ENCODE results near the gene OTOS. TPM values are rescaled to one million over a fixed set of nuclear protein-coding genes. Genes with fewer than 3 reads are reported as not detected.
A peak's percentile ranks its signal among the peaks of the same experiment; 100 is the strongest.

Gene OTOS
- total RNA-seq, 2 donors from 2014 or later = not detected

DNA sequence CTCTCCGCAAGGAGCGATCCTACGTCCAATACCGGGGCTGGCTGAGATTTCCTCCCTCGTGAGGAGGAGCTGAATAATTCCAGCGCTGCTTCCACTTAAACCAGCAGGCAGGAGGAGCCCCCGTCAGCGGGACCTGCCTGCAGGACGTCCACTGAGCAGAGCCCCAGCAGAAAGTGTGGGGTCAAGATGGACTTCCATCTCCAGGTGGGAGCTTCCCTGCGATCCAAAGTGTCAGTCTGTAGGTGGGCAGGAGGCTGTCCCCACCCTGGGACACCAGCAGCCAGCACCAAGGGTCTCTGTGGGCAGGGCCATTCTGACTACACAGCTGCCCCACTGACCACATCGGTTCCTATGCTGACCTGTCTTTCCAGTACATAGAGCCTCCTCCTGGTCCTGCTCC lies 462 bp upstream of the OTOS start:
- ATAC-seq (no peak), DNase-seq (peak in 1 of 2 donors; percentile 2)
- intact Hi-C loops (cut with DNase I, micrococcal nuclease) = loop anchor here in 1 of 2 donors (5.0 kb wide), 1 partner anchor 84 kb away; no protein-coding TSS in a partner anchor

GRCh38 chr2:240139666-240140393 lies 628 bp downstream of the OTOS start:
- ATAC-seq = no peak
- peak in 1 of 2 donors; percentile 11 for DNase-seq

GRCh38 chr2:240139011-240139441 lies 1.4 kb downstream of the OTOS start:
- intact Hi-C loops (cut with DNase I, micrococcal nuclease) = no loop called here
- DNase-seq = no peak
- no peak for ATAC-seq

More at GRCh38 chr2:240139666-240140393, 628 bp downstream of the OTOS start:
- intact Hi-C loops (cut with DNase I, micrococcal nuclease) = loop anchor here in 1 of 2 donors (5.0 kb wide), 1 partner anchor 83 kb away; no protein-coding TSS in a partner anchor

DNA sequence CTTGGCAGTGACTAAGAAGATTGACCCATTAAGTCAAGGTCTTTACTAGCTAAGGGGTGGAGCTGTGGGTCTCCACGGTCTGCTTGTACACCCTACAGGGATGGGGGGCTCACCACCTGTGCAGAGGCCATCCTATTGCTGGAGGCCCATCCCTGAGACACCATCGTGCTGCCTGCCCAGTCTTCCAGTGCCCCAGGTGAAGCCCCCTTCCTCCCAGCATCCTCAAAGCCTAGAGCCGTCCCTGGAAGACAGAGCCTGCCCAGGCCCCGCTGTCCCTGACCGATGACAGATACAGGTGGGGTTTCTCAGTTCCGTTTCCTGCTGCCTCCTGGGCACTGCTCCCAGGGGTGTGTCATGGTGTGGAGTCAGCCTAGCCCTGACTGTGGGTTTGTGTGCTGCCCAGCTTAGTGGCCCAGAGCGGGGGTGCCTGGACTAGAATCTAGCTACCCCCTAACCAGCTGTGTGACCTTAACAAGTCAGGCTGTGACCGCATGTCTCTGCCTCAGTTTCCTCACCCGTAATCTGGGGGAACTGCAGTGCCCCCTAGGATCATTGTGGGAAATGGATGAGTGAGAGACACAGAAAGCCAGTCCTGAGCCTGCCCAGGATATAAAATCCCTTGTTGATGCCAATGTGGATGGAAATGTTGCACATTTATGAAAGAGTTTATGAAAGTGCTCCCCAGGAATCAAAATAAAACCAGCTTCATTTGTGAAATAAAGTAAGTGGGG lies 2.0 kb downstream of the OTOS start:
- DNase-seq (peak in 1 of 2 donors; percentile 23), ATAC-seq (peak; percentile 27)
- intact Hi-C loops (cut with DNase I, micrococcal nuclease) = no loop called here

- DNase-seq (no peak), ATAC-seq (no peak)
- intact Hi-C loops (cut with DNase I, micrococcal nuclease) = no loop called here
Observed at GRCh38 chr2:240137596-240138253, 2.7 kb downstream of the OTOS start.

DNA sequence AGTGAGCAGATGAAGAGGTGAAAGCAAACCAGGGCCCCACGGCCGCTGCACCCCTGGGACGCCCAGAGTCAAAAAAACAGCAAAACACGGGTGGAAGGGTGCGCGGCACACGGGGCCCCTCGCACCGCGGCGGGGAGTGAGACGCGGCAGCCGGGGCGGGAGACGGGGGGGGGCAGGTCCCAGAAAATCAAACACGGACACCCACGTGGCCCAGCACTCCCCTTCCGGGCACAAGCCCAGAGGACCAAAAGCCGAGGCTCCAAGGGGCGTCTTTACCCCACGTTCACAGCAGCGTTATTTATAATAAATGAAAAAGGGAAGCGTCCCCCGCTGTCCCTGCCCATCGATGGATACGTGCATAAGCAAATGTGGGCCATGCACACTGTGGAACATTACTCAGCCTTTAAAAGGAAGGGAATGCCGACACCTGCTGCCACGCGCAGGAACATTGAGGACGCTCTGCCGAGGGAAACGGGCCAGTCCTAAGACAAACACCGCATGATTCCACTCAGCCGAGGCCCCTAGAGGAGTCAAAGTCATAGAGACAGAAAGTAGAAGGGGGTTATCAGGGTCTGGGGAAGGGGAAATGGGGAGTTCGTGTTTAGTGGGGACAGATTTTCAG lies 3.7 kb downstream of the OTOS start:
- ATAC-seq (peak; percentile 45), DNase-seq (no peak)
- intact Hi-C loops (cut with DNase I, micrococcal nuclease) = no loop called here

DNA sequence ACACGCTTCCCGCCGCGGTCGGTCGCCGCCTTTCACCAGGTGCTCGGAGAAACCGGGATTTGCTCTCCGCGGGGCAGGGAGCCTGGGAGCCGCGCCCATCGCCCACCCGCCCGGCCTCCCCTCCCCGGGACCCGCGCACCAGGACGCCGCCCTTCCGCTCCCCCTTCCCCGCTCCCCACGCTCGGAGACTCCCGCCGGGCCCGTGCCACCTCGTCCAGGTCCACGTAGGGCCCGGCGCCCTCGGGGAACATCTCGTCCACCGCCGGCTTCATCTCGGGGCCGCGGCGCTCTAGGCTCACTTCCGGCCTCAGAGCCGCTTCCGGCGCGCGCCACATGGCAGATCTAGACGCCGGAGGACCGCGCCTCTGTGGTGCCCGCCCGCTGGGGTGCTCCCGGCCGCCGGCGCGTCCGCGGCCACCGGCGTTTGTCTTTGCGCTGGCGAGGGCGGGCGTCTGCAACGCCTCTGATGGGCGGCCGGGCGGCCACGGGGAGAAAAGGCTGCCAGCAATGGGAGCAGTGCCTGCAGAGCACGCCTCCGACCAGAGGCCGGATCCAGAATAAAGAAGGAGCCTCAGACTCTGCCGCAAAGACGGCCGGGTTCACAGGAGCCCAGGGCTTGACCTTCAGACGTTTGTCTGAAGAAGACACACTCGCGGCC lies 4.3 kb downstream of the OTOS start, which contains the start of gene COPS9:
Gene COPS9, minus strand, starts transcription at position 293 of the 658 bp plus-strand sequence. Its CDS starts 21 bp downstream, at position 272.
- intact Hi-C loops (cut with DNase I, micrococcal nuclease) = no loop called here
- ATAC-seq = peak; percentile 98
- peak; percentile 78 to 92 for DNase-seq

DNA sequence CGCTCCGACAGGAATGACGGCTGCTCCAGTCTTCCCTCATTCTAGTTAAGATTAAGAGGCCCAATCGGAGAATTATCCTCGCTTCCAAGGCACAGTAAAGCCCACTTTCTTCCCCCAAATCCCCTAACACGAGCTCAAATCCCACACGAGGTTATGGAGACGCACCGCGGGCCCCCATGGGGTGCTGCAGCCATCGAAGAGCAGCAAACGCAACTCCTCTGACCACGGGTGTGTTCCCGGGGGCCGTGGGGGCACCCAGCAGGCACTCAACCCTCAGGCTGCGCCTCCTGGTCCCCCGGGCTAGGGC lies 4.8 kb downstream of the OTOS start:
- intact Hi-C loops (cut with DNase I, micrococcal nuclease) = no loop called here
- DNase-seq (no peak), ATAC-seq (no peak)

GRCh38 chr2:240134956-240135520 lies 5.4 kb downstream of the OTOS start:
- intact Hi-C loops (cut with DNase I, micrococcal nuclease) = no loop called here
- ATAC-seq (no peak), DNase-seq (no peak)

DNA sequence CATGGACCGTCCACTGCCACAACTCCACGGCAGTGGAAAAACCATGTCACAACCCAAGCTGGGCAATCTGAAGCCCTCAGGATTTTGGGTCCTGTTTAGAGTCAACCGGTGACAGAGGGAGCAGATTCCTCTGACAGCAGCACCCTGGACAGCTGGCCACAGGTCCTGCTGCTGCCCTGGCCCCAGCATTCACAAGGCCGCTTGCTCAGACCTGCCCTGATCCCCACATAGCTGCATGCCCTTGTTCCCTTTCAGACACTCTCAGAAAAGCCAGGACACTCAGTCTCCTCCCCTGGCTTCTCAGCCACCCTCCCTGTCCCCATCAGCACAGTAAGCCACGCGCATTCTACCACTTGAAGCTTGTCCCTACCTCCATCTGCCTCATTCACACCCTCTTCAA lies 6.0 kb downstream of the OTOS start:
- ATAC-seq (no peak), DNase-seq (no peak)
- intact Hi-C loops (cut with DNase I, micrococcal nuclease) = no loop called here

DNA sequence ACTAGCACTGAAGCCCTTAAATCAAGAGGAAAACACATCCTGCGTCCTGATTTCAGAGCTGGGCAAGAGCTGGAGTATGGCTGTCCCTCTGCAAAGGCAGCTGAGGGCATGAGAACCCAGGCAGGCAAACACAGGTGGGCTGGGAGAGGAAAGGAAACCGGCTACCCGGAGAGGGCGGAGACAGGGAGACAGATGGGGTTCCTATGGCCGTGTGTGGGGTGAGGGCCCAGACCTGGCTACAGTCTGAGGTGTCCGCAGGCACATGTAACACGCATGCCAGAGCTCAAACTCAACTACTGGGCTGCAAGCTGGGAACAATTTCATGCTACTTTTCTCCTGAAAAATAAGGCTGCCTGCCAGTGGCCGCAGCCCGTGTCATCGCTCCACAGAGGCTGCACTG lies 7.1 kb downstream of the OTOS start:
- no peak for ATAC-seq
- no peak for DNase-seq
- intact Hi-C loops (cut with DNase I, micrococcal nuclease) = no loop called here

DNA sequence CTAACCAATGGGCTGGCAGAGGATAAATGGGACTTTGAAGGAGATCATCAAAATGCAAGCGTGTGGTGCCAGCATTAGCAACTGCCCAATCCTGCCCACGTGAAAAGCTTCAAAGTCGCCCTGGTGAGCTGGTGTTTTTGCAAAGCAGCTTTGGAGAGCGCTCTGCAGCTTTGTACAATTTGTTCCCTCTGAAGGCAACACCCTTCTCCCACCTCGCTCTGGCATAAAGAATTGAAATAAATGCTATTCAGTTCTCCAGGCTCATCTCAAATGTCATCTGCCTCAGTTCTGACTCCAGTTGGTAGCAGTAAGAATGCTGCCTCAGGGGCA lies 7.8 kb downstream of the OTOS start:
- DNase-seq (no peak), ATAC-seq (no peak)
- intact Hi-C loops (cut with DNase I, micrococcal nuclease) = no loop called here

GRCh38 chr2:240131941-240132650 lies 8.4 kb downstream of the OTOS start:
- DNase-seq = no peak
- intact Hi-C loops (cut with DNase I, micrococcal nuclease) = no loop called here
- no peak for ATAC-seq

DNA sequence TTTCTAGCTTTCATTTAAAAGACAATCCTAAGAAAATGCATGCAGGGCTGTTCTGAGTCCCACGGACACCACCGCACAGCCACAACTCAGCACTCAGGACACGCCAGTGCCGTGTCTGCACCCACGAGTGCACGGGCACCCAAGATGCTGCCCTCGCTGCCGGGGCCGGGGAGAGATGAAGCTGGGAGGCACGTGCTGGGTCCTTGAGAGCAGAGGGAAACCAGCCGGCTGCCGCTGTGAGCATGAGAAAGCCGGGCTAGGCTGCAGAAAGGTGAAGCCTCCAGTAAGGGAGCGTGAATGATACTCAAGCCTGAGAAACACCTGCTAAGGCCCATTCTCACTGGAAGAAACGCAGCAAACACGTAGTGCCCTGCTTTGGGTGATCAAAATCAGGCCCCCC lies 9.2 kb downstream of the OTOS start:
- ATAC-seq (no peak), DNase-seq (no peak)
- intact Hi-C loops (cut with DNase I, micrococcal nuclease) = no loop called here

GRCh38 chr2:240130393-240131195 lies 9.9 kb downstream of the OTOS start:
- intact Hi-C loops (cut with DNase I, micrococcal nuclease) = no loop called here
- DNase-seq = no peak

GRCh38 chr2:240129731-240130392 lies 10.6 kb downstream of the OTOS start:
- ATAC-seq = no peak
- no peak for DNase-seq

More at GRCh38 chr2:240130393-240131195, 9.9 kb downstream of the OTOS start:
- ATAC-seq = no peak

DNA sequence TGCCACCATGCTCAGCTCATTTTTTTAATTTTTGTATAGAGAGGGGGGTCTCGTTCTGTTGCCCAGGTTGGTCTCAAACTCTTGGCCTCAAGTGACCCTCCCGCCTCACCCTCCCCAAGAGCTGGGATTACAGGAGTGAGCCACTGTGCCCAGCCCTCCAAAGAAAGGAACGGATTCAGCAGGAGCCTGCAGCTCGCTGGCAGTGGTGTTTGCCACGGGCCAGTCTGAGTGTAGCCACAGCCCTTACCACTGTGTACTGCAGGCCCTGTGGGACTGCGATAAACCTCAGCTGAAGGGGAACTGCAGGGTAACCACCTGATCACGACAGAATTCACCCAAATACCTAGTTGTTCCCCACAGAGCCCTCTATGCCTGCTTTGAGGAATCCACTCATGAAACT lies 11.1 kb downstream of the OTOS start:
- intact Hi-C loops (cut with DNase I, micrococcal nuclease) = no loop called here
- ATAC-seq (no peak), DNase-seq (no peak)

More at GRCh38 chr2:240129731-240130392, 10.6 kb downstream of the OTOS start:
- intact Hi-C loops (cut with DNase I, micrococcal nuclease) = no loop called here
